ENCODE results near the gene DSC1.

Gene DSC1, protein sequence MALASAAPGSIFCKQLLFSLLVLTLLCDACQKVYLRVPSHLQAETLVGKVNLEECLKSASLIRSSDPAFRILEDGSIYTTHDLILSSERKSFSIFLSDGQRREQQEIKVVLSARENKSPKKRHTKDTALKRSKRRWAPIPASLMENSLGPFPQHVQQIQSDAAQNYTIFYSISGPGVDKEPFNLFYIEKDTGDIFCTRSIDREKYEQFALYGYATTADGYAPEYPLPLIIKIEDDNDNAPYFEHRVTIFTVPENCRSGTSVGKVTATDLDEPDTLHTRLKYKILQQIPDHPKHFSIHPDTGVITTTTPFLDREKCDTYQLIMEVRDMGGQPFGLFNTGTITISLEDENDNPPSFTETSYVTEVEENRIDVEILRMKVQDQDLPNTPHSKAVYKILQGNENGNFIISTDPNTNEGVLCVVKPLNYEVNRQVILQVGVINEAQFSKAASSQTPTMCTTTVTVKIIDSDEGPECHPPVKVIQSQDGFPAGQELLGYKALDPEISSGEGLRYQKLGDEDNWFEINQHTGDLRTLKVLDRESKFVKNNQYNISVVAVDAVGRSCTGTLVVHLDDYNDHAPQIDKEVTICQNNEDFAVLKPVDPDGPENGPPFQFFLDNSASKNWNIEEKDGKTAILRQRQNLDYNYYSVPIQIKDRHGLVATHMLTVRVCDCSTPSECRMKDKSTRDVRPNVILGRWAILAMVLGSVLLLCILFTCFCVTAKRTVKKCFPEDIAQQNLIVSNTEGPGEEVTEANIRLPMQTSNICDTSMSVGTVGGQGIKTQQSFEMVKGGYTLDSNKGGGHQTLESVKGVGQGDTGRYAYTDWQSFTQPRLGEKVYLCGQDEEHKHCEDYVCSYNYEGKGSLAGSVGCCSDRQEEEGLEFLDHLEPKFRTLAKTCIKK

DNA sequence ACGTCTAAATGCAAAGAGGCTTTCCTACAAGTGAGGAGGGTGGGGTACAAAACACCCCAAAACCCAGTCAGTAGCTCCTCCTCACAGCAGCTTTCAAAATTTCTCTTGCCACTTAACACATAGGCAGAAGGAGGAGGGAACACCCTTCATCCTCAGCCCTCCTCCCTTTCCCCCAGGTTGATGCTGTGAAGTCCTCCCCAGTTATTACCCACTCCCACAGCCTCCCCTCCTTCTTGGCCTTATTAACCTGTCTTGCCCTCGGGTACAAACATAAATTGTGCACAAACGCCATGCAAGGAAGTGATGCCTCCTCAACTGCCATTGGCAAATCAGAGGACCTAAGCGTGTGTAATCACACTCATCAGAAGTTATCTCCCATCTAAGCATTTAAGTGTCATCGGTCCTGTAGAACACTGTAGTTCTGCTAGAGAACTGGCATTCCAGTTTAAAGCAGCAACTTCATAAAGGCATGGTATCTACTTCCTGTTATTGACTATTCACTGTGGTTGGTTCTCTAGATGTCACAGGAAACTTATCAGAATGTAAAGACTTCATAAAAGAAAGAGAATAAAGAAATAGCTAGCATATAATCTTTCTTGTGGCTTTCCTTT is at the start of gene DSC1:
TSS of gene DSC1 (minus strand) at position 32 of the 611 bp plus-strand sequence. CDS start 262 bp downstream, outside the sequence.
- Mint-ChIP-seq H3K27me3 (no peaks in the 10 kb centered on the region), H3K27ac (no peak within 1 kb of the TSS), H3K9me3 (no peaks in the 10 kb centered on the region), H3K4me3 (no peak within 1 kb of the TSS), H3K36me3 (ENCODE audit: low read depth) (no peaks in the 10 kb centered on the region), H3K4me1 (ENCODE audit: low read depth) (no peaks in the 10 kb centered on the region)
- no peak for DNase-seq

DNA sequence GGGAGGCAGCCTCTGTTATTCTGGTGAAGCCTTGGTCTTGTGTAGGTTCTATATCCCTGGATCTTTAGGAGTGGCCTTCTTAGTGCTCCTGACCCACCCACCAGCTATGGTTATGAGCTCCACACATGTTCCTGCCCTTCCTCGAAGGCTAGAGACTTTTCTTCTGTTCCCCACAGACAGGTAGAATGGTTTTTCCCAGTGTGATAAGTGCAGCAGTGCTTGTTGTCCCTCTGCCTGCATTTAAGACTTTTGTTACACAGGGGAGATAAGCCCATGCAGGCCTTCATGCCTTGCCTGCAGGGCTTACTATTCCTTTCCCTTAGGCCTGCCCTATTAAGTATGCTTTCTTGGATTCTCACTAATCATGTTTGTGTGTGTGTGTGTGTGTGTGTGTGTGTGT is 48.4 kb upstream of the DSC1 start:
- Mint-ChIP-seq H3K4me3 (no peak overlapping the region), H3K27me3 (no peaks in the 10 kb centered on the region), H3K9me3 (peaks cover 8% of the 10 kb centered on the region), H3K36me3 (ENCODE audit: low read depth) (no peaks in the 10 kb centered on the region), H3K4me1 (ENCODE audit: low read depth) (no peaks in the 10 kb centered on the region), H3K27ac (no peak overlapping the region)
- no peak for DNase-seq

DNA sequence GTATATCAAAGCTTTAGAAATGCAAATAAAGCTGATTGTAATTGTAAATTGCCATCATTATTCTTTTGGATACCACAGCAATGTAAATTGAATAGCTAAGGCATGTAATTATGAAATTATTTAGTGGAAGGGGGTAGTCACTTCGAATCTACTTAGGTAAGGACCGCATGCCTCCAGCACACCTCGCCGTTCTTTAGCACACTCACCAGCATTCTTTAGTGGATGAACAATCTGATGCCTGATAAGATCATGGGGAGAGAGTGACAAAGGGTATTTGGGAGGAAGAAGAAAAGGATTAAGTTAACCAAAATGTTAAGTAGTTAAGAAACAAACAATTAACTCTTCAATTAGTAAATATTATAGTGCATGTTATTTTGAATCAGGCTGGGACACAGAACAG is 46.4 kb upstream of the DSC1 start:
- H3K9me3 Mint-ChIP-seq, result peaks cover 5% of the 10 kb centered on the region
- no peak overlapping the region for H3K4me3 Mint-ChIP-seq
- H3K4me1 Mint-ChIP-seq (ENCODE audit: low read depth), result no peaks in the 10 kb centered on the region
- no peak for DNase-seq
- H3K27ac Mint-ChIP-seq, result no peak overlapping the region
- no peaks in the 10 kb centered on the region for H3K36me3 Mint-ChIP-seq (ENCODE audit: low read depth)
- no peaks in the 10 kb centered on the region for H3K27me3 Mint-ChIP-seq

DNA sequence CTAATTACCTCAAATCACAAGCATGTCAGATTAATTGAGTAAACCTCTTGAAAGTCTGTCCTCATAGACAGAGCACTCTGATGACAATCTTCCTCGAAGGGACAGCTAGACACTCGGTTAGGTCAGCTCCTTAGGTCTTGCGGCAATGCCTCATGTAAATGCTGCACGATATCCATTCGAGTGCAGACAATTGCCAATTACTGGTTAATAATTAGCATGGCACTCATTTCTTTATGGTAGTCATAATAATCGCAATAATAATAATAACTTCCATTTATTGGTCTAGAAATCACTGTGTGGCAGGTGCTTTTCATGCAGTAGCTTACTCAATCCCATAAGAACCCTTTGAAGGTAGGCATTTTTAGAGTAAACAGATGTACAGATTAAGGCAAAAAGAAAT is 44.7 kb upstream of the DSC1 start:
- no peak overlapping the region for H3K4me3 Mint-ChIP-seq
- peaks cover 5% of the 10 kb centered on the region for H3K9me3 Mint-ChIP-seq
- no peaks in the 10 kb centered on the region for H3K36me3 Mint-ChIP-seq (ENCODE audit: low read depth)
- no peak overlapping the region for H3K27ac Mint-ChIP-seq
- no peaks in the 10 kb centered on the region for H3K4me1 Mint-ChIP-seq (ENCODE audit: low read depth)
- no peaks in the 10 kb centered on the region for H3K27me3 Mint-ChIP-seq
- DNase-seq, result no peak

DNA sequence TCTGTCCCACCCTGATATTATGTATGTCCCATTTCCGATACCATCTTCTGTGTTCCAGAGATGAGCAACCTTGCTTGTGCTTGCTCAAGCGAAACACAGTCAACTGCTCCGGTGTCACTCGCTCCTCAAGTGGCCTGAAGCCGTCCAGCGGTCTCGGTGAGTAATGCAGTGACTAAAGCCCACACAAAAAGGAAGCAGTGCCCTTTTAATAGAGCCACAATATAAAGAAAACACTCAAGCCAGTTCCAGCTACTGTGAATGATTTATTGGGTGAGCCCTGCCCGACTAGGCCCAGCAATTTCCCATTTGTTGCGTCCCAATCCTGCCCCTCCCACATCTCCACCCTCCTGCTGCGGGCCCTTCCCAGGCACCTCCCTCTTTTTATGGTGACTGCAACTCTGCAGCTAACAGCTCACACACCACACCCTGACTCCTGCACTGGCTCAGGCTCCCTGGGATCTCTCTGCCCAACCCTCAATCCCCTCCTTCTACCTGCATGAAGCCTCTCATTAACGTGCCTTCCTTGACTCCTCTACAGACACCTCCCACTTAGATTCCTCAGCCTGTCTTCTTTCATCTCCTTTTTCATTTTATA is 44.2 kb upstream of the DSC1 start:
- no peak overlapping the region for H3K4me3 Mint-ChIP-seq
- peaks cover 5% of the 10 kb centered on the region for H3K9me3 Mint-ChIP-seq
- H3K4me1 Mint-ChIP-seq (ENCODE audit: low read depth), result no peaks in the 10 kb centered on the region
- no peaks in the 10 kb centered on the region for H3K36me3 Mint-ChIP-seq (ENCODE audit: low read depth)
- H3K27me3 Mint-ChIP-seq, result no peaks in the 10 kb centered on the region
- no peak overlapping the region for H3K27ac Mint-ChIP-seq
- DNase-seq, result no peak

DNA sequence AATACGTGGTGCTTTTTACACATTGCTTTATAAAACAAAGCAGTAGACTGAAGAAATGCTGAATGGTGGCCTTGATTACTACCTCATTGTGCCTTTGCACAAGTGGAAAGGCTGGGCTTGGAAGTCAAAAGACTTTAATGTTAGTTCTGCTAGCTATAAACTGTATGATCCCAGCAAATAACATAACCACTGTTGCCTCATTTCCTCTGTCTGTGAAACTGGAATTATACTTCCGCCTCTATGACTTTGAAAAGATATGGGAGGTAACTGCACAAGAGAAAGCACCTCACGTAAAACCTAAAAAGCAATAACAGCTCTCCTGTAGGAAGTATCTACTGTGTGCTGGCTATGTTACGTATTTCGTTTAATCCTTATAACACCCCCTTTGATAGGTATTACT is 43.4 kb upstream of the DSC1 start:
- Mint-ChIP-seq H3K27ac (no peak overlapping the region), H3K4me1 (ENCODE audit: low read depth) (no peaks in the 10 kb centered on the region), H3K36me3 (ENCODE audit: low read depth) (no peaks in the 10 kb centered on the region)

DNA sequence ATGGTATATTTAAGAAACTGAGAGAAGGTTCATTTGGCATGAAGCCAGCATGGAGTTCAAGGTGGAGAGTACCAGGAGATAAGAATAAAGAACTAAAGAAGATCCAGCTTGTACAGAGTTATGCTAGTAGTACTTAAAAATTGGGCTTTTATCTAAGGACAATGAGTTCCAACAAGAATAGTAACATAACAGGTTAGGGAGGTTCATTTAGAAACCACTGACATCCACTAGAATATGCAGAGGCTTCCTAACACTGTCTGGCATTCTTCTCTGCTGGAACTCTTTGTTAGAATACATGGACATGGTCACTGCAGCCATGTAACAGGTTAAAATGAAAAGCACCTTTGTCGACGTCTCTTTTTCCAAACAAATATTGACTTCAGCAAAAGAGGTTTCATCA is 42.6 kb upstream of the DSC1 start:
- Mint-ChIP-seq H3K36me3 (ENCODE audit: low read depth) (no peaks in the 10 kb centered on the region), H3K27me3 (no peaks in the 10 kb centered on the region)

More for the DNA sequence above, 43.4 kb upstream of the DSC1 start:
- Mint-ChIP-seq H3K4me3 (no peak overlapping the region), H3K9me3 (peaks cover 6% of the 10 kb centered on the region), H3K27me3 (no peaks in the 10 kb centered on the region)
- no peak for DNase-seq

DNA sequence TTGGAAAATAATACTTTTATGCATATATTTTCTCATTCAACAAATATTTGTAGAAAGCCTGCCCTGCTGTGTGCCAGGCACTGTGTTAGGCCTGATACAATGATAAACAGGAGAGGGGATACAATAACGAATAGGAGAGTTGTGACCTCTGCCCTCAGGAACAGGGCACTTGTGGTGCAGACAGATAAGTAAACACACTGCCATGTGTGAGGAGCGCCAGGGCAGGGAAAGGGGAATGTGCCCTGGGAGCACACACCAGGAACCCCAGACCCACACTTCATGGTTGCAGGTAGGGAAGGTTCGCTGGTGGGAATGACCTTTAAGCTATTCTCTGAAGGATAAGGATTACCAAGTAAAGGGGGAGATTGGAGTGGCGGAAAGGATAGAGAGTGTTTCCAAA is 42.2 kb upstream of the DSC1 start:
- H3K36me3 Mint-ChIP-seq (ENCODE audit: low read depth), result no peaks in the 10 kb centered on the region
- peaks cover 6% of the 10 kb centered on the region for H3K9me3 Mint-ChIP-seq
- H3K27ac Mint-ChIP-seq, result no peak overlapping the region
- no peaks in the 10 kb centered on the region for H3K4me1 Mint-ChIP-seq (ENCODE audit: low read depth)
- H3K27me3 Mint-ChIP-seq, result no peaks in the 10 kb centered on the region
- no peak overlapping the region for H3K4me3 Mint-ChIP-seq
- DNase-seq, result no peak

More for the DNA sequence above, 42.6 kb upstream of the DSC1 start:
- H3K9me3 Mint-ChIP-seq, result peaks cover 6% of the 10 kb centered on the region
- no peak overlapping the region for H3K4me3 Mint-ChIP-seq
- H3K4me1 Mint-ChIP-seq (ENCODE audit: low read depth), result no peaks in the 10 kb centered on the region
- no peak overlapping the region for H3K27ac Mint-ChIP-seq
- no peak for DNase-seq

DNA sequence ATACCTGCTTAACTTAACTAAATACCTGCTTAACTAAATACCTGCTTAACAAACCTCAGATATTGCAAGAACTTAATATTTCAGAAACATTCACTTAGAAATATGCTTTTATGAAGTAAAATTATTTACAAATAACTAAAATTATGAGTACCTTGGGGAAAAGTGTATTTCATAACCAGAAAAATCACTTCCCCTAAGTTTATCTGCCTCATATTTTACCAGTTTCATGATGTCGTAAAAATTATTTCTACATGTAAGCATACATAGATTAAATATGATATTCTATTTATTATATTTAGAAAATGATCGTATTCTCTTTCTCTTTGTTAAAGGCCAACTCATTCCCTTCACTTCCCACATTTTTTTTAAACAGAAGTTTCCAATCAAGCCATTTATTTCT is 41.5 kb upstream of the DSC1 start:
- Mint-ChIP-seq H3K27ac (no peak overlapping the region), H3K36me3 (ENCODE audit: low read depth) (no peaks in the 10 kb centered on the region), H3K27me3 (no peaks in the 10 kb centered on the region)

DNA sequence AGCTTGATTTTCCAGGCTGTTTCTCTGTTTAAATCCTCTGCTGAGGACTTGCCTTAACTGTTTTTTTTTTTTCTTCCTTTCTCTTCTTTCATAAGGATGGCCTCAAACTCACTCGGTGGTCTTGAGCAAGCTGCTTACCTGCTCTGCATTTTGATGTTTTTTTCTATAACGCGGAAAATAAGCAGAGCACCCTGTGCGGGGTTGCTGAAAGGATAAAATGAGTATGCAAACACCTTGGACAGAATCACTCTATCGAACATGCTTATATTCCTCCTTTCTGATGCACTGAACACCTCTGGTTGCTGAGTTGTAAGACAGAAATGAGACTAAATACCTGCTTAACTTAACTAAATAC is 41.1 kb upstream of the DSC1 start:
- Mint-ChIP-seq H3K4me1 (ENCODE audit: low read depth) (no peaks in the 10 kb centered on the region), H3K9me3 (peaks cover 4% of the 10 kb centered on the region), H3K4me3 (no peak overlapping the region), H3K27ac (no peak overlapping the region), H3K36me3 (ENCODE audit: low read depth) (no peaks in the 10 kb centered on the region), H3K27me3 (no peaks in the 10 kb centered on the region)
- DNase-seq, result no peak

More for the DNA sequence above, 41.5 kb upstream of the DSC1 start:
- peaks cover 4% of the 10 kb centered on the region for H3K9me3 Mint-ChIP-seq
- no peak overlapping the region for H3K4me3 Mint-ChIP-seq
- DNase-seq, result no peak
- H3K4me1 Mint-ChIP-seq (ENCODE audit: low read depth), result no peaks in the 10 kb centered on the region

DNA sequence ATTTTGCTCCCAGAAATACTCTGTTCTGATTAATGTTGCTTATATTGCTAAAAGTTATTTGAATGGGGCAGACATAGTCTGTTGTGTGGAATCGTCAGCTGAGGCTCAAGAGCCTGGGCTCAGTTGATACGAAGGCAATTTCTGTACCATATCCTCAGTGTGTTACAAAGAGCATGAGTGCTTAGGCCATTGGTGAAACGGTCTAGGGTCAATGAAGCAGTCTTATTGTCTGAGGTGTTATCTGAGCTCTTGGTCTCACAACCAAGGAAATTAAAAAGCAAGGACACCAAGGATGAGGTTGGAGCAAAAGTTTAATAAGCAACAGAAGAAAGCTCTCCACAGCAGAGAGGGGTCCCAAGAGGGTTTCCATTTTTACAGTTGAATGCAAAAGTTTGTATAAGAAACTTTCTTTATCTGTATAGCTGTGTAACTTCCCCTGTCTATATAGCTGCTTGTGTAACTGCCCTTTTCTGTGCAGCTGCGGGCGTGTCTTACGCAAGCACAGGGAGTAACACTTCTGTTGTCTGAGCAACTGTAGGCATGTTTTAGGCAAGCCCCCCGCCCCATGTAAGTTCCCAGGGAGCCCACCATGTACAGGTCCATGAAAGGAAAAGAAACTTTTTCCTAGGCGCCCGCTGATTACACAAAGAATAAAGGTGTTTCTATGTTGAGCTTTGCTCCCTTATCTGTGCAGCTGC is 40.6 kb upstream of the DSC1 start:
- Mint-ChIP-seq H3K27me3 (no peaks in the 10 kb centered on the region), H3K27ac (no peak overlapping the region), H3K4me1 (ENCODE audit: low read depth) (no peaks in the 10 kb centered on the region), H3K9me3 (peaks cover 4% of the 10 kb centered on the region), H3K36me3 (ENCODE audit: low read depth) (no peaks in the 10 kb centered on the region), H3K4me3 (no peak overlapping the region)
- DNase-seq, result no peak

DNA sequence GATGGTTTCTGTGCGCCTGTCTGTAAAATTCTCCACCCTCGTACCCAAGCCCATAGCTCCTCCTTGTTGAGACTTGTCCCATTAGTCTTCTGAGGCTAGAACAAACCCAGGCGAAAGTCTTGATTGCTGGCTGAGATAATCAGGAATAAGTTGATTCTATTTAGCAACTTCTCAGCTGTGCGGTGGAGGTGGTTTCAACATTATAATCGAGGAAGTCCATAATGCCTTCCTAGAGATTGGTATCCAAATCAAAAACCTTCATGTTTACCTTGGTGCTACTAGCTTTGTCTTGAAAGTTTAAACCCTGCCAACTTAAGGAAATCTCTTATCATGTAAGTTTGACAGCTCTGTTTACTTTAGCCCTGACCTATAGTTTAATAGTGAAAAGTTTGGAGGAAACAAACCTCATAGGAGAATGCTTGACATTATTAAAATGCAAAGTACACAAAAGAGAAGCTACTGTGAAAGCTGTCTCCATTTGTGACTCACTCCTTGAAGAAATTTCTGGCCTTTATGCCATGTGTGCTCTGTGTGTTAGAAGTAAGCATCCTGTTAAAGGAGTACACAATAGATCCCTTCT is 36.6 kb upstream of the DSC1 start:
- Mint-ChIP-seq H3K27me3 (no peaks in the 10 kb centered on the region), H3K4me3 (no peak overlapping the region), H3K36me3 (ENCODE audit: low read depth) (no peaks in the 10 kb centered on the region), H3K4me1 (ENCODE audit: low read depth) (no peaks in the 10 kb centered on the region), H3K9me3 (peaks cover 7% of the 10 kb centered on the region), H3K27ac (no peak overlapping the region)
- DNase-seq, result no peak

DNA sequence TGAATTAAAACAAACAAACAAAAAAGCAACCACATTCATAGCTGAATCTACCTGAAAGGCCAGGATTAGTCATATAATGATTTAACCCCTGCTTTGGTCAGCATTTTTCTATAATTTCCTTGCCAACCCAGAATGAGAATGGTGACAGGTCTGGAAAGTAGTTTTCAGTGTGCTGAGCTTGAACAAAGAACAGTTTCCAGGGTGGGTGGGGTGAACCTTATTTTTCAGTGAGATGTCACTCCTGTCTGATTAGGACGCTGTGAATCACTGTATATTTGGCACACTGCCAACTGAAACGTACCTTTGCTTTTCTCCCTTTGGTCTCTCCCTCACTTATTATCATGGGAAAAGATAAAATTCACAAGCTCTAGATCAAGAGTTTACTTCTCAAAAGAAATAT is 35.0 kb upstream of the DSC1 start:
- no peaks in the 10 kb centered on the region for H3K4me1 Mint-ChIP-seq (ENCODE audit: low read depth)
- DNase-seq, result no peak
- no peaks in the 10 kb centered on the region for H3K36me3 Mint-ChIP-seq (ENCODE audit: low read depth)
- H3K9me3 Mint-ChIP-seq, result peaks cover 13% of the 10 kb centered on the region
- no peak overlapping the region for H3K27ac Mint-ChIP-seq
- H3K27me3 Mint-ChIP-seq, result no peaks in the 10 kb centered on the region
- H3K4me3 Mint-ChIP-seq, result no peak overlapping the region

DNA sequence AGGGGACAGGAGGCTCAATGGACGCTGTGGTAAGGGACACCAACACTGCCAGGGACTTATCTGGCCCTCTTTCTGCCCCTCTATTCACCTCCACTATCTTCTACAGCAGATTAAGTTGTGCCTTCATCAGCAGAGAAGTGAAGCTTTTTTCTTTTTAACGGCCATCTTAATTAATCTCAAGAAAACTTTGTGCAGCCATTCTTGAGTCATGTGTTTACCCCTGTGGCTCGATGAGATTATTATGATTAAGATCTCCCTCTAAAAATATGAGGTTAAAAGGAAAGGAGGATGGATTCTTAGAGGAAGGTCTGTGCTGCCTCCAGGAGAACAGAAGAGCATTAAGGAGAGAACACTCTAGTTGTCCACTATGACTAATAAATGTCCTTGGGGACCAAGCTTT is 32.4 kb upstream of the DSC1 start:
- DNase-seq, result no peak
- no peaks in the 10 kb centered on the region for H3K4me1 Mint-ChIP-seq (ENCODE audit: low read depth)
- H3K27ac Mint-ChIP-seq, result no peak overlapping the region
- no peak overlapping the region for H3K4me3 Mint-ChIP-seq
- H3K36me3 Mint-ChIP-seq (ENCODE audit: low read depth), result no peaks in the 10 kb centered on the region
- peaks cover 9% of the 10 kb centered on the region for H3K9me3 Mint-ChIP-seq
- H3K27me3 Mint-ChIP-seq, result no peaks in the 10 kb centered on the region
